GM18867 (cell line): ENCODE measurements around the gene RRP1B.
A peak's percentile ranks its signal among the peaks of the same experiment; 100 is the strongest.

ENCODE experiments used
- ATAC-seq: cut with Tn5 transposase; IDR thresholded peaks from one replicate; pipeline ENCODE4 v1.9.1; 2021; ENCODE audit warnings: mild to moderate bottlenecking, moderate library complexity; ENCODE audit not compliant: unreplicated experiment

The RRP1B gene

GRCh38 chr21:43720539-43721166, 61.3 kb downstream of the RRP1B start:
- ATAC-seq, result no peak

DNA sequence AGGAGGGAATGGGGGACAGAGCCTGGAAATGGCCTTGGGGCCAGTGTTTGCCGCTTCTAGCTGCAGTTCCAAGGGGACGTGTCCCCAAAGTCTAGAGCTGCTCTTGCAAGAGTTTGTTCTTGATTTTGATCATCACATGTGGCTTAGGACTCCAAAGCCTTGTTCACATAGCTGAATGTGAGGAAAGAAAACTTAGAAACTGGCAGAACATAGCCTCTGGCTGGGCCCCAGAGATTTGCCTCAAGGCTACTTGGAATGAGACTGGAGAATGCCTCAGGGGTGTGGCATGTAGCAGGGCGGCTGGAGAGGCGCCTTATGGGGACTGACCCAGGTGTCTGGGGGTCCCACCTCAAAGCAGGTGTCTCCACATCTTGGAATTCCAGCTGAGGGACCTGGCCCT, 61.8 kb downstream of the RRP1B start:
- no peak for ATAC-seq

DNA sequence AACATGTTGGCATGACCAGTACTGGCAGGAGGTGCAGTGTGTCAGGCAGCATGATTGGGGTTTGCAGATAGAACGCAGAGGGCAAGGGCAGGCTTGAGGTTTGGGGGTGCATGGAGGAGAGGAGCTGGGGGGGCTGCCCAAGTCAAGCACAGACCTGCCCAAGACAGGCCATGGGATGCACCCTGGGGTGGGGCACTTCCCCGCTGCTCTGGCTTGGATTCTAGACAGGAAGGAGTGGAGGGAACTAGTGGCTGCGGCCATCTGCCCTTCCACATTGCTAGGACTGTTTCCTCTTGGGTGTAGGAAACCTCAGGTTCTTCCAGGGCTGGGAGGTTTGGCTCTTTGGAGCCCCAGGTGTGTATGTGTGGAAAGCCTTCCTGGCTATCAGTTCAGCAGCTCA, 62.6 kb downstream of the RRP1B start:
- ATAC-seq, result no peak

GRCh38 chr21:43723648-43724047, 64.3 kb downstream of the RRP1B start:
- no peak for ATAC-seq

- ATAC-seq, result no peak
These were observed 67.5 kb downstream of the RRP1B start for GRCh38 chr21:43726686-43727518.

- ATAC-seq, result no peak
These were observed 68.3 kb downstream of the RRP1B start for GRCh38 chr21:43727519-43728153.

DNA sequence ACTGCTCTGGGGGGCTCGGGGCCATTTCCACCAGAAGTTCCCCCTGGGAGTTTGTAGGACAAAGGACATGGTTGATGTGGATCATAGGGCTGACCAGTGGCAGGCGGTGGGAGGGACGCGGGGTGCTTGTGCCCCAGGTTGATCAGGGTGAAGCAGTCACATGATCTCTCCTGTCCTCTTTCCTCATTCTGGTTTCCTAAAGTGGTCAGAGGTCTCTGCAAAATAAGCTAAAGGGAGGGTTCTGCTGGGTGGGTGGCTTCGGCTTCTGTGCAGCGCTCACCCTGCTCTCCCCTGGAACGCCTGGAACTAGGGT, 68.8 kb downstream of the RRP1B start:
- ATAC-seq, result no peak

- peak; percentile 72 for ATAC-seq
These were observed 69.4 kb downstream of the RRP1B start for GRCh38 chr21:43728467-43729390.

DNA sequence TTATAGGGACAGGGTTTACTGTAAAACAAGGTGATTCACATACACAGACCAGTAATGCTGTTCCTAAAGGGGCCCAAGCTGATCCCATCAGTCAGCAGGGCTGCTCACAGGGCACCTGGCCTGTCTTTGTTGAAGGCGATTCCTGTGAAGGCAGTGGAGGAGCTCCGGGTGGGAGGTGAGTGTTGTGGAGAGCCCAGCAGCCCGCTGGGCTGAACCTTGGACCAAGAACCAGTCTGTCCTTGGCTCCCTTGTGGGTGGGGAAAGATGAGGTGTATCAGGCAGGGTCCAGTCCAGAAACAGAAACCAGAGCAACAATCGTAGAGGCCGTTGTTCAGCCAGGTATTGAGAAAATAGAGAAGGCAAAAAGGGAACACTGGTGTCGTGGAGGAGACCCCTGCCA, 72.1 kb downstream of the RRP1B start:
- no peak for ATAC-seq

- ATAC-seq, result no peak
These were observed 72.7 kb downstream of the RRP1B start for GRCh38 chr21:43731891-43732711.

DNA sequence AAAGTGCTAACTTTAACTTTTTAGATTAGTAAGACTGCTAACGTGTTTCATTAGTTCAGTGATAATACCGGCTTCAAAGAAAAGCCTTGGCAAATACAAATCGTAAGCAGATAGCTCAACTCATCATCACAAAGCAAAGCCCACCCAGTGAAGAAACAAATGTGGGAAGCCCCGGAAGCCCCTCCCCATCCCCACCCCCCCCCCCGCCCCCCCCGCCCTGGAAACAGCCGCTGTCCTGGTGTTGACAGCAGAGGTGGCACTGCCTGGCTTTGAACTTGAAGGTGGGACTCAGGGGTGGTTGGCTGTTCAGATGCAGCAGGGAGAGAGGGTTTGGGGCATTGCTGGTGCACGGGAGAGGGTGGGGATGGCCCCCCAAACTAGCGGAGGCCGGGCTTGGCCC, 73.7 kb downstream of the RRP1B start:
- no peak for ATAC-seq

GRCh38 chr21:43733529-43734071, 74.2 kb downstream of the RRP1B start:
- ATAC-seq, result no peak

DNA sequence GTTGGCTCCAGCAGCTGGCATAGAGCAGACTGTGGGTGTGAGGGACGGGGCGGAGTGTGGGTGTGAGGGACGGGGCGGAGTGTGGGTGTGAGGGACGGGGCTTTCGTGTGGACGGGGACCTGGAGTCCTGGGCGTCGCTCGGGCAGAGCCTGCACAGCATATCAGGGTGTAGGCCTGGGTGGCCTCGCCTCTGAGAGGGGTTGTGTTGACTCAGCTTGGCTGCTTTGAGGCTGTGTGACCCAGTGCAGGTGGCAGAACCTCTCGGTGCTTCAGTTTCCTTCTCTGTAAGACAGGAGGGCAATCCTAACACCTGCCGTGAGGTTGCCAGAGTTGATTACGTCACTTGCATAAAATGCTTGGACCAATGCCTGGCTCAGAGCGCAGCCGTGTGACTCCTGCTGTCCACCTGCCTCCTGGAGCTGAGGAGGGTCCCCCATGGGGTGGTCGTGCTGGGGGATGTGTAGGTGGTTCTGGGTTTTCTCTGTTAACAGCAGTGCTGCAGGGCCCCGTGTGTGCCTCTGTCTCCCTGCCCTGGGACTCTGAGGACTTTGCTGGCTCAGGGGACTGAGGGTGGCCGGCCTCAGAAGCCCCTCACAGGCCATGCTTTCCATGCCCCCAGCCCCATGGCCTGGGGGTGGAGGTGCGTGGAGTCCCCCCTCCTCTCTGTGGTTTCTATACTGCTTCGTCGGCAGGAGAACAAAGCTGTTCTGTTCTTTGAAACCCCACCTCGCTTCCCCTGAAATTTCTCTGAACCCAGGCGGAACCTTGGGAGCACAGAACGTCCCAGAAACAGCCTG, 75.0 kb downstream of the RRP1B start:
- ATAC-seq, result no peak

- no peak for ATAC-seq
These were observed 75.5 kb downstream of the RRP1B start for GRCh38 chr21:43734928-43735229.

DNA sequence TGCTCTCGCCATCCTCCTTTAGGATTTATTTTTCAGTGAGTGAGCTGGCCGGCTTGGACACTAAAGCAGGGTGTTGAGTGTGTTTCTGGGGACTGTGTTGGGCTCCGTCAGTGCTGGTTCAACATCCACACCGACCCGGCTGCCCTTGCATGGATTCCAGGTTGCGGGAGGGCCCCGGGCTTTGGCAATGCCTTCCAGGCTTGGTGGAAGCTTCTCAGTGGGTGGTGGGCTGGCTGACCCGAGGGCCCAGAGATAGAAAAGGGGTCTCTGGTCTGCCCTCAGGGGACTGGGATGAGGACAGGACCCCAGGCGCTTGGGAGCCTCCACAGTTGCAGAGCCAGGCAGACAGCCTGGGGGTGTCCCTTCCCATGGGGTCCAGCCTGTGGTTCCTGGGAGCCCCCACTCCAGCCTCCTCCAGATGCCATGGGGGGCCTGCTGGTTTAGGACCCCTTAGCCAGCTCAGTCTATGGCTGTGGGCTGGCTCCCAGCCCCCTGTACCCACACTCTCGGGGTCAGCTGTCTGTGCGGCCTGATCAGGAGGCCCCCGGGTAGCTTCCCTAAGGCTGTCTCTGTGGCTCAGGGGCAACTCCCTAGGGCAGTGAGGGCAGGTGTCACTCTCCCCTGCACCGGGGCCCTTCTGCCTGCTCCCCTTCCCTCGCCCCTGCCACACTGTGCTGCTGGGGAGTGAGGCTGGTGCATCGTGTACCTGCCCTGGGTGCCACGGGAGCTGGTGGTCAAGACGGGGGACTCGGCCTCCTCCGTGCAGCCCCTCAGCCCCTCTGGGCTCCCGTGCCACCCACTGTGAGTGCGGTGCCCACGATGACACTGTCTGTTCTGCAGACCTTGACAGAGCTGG, 76.1 kb downstream of the RRP1B start:
- ATAC-seq, result no peak

- ATAC-seq, result no peak
These were observed 77.0 kb downstream of the RRP1B start for GRCh38 chr21:43736224-43736883.

- no peak for ATAC-seq
These were observed 78.0 kb downstream of the RRP1B start for GRCh38 chr21:43737158-43737950.
